NOMO-1 treated with DMSO at 0.1 percent for 48 hours (cell line): Measurements from ENCODE around the gene SLC6A20.

Experiments
- DNase-seq: peaks from one replicate; lab custom pipeline; 2025; ENCODE audit not compliant: unreplicated experiment; lab: John Stamatoyannopoulos, UW

The SLC6A20 gene

DNA sequence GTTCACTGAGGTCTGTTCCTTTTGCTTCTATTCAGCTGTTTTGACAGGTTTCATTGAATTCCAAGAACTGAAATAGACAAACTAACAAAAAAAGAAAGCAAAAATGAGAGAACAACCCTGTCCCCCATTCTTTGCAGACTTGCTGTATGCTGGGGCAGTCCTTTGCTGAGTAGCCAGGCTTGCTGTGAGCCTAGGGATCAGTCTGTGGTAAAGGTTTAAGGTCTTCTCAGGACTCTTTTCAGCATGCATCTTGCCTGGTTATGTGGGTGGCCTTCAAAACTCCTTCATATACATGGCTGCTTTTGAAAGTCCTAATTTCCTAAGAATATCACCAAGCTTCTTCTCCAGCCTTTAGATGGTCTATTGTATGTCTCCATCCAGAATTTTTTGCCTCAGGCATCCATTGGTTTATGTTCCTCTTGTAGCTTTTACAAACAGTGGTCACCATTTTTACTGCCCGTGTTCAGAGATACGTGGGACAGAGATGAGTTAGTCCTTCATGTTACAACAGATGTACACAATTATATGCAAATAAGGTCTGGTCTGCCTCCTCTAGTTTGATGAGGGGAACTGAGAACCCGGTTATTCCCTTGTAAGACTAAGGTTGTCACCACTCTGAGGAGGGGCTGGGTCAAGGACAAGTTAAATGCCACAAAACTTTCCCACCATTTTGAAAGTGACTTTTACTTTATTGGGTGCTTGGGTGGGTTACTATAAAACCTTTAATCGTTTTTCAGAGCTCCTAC is 65.8 kb downstream of the SLC6A20 start:
- no peak for DNase-seq

DNA sequence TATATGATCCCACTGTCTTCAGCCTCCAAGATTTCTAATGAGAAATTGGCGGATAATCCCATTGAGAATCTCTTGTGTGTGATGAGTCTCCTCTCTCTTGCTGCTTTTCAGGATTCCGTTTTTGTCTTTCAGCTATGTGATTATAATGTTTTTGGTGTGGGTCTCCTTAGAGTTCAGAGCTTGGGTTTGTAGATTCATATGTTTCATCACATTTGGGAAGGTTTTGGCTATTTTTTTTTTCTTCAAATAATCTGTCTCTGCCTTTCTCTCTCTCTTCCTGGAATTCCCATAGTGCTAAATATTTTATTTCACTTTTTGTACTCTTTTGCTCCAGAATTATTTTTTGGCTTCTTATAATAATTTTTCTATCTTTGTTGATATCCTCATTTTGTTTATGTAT is 66.7 kb downstream of the SLC6A20 start:
- no peak for DNase-seq

DNA sequence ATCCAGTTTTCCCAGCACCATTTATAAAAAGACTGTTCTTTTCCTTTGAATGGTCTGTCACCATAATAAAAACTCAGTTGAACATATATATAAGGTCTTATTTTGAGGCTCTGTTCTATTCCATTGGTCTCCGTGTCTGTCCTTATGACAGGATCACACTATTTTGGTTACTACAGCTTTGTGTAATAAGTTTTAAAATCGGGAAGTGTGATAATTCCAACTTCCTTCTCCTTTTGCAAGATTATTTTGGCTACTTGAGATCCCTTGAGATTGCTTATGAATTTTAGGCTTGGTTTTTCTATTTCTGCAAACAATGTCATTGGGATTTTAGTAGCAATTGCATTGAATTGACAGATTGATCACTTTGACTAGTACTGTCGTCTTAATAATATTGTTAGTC is 71.4 kb downstream of the SLC6A20 start:
- peak; percentile 35 for DNase-seq

DNA sequence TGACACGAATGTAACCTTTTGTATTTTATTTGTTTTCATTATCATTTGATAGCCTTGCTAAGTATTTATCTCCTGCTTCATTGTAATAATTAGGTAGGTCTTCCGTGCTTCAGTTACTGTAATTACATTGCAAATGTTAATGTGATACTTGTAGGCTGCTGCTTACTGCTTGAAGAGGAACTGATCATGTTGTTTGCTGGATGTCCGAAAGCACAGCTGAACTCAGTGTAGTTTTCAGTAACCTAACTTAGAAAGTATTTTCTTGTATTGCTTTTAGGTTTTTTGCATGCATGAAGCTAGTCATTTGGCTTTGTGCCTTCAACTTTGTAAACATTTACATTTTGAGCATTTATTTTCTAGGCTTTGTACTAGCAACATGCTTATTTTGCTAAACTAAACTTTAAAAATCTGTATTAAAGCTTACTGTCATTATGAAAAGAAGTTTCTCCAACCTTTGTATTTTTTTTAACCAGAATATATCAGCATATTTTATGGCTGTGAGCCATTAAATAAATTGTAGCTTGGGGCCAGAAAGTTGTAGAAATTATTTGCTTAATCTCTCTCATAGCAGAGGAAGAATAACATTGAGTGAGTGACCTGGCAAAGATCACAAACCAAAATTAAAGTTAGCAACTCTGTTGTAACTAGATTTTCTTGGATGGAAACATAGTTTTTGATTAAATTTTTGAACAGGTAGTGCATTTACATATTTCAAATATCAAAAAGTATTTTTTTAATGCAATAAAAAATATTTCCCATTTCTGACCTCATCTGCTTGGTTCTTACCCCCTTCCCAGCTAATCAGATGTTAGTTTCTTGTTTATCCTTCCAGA is 76.5 kb downstream of the SLC6A20 start:
- no peak for DNase-seq

DNA sequence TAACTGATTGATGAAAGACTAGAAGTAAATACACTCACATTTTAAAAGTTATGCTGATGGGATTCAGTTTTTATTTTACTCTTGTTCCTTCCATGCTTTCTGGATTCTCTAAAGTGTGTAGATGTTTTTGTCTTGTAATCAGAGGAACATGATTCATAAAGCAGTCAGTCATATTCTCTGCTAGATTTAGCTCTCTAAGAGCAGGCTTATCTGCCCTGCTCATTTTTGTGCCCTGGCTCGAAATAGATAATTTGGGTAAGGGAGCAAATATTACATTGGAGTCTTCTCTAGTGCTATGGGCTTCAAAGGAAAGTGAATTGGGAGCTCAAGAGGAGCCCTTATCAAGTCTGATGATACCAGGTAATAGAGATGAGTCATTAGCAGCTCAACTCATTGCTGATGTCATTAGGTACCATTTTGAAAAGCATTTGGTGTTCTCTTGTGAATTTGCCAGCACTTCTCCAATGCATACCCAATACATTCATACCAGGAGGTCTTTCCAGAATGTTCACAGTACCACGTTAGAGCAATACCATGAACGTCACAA is 79.5 kb downstream of the SLC6A20 start:
- no peak for DNase-seq

DNA sequence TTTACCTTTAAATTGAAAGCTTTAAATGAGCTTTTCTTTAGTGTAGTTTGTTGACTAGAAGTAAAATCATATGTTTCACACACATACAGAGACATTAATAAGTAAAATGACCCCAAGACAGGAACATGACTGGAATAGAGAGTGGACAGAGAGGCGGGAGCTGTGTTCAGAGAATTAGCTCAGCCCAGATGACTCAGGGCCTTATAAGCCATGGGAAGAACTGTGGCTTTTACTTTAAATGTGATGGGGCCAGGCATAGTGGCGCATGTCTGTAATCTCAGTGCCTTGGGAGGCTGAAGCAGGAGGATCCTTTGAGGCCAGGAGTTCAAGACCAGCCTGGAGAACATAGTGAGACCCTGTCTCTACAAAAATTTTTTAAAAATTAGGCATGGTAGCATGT is 80.4 kb downstream of the SLC6A20 start:
- no peak for DNase-seq

DNA sequence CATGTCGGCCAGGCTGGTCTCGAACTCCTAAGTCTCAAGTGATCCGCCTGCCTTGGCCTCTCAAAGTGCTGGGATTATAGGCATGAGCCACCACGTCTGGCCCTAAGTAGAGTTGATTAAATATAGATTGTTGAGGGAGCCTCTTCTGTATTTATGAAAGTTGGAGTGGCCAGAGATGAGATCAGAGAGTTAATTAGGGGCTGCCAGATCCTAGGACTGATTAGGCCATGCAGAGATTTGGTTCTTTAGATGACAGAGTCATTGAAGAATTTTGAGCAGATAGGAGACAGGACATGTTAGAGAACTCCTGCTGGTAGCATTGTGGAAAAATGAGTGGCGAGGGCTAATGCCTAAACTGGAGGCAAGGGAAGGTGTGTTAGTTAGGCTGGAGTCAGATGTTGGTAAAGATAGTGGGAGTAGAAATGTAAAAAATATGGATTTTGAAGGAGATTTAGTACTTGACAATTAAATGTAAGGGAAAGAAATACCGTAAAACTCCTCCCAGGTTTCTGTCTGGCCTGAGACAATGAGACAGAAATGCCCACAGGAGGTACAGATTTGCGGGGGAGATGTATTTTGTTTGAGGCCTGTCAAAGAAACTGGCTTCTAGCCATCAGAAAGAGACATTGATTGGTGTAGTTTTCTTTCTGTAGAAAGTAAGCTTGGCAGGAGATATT is 83.8 kb downstream of the SLC6A20 start:
- DNase-seq = no peak

DNA sequence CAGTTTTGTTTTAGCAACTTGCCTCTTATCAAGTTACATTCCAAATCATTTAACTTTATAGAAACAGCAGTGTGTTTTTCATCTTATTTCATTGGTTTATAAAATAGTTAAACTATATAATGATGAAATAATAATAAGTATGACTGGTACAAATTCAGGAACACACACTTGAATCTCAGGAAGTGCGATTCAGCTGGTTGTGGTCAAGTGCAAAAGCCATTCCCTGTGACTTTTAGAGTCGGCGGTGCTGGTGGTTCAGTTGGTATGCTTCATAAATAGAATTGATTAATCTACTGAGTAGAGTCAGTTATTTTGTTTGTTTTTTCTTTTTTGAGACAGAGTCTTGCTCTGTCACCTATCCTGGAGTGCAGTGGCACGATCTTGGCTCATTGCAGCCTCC is 84.4 kb downstream of the SLC6A20 start:
- DNase-seq = no peak

DNA sequence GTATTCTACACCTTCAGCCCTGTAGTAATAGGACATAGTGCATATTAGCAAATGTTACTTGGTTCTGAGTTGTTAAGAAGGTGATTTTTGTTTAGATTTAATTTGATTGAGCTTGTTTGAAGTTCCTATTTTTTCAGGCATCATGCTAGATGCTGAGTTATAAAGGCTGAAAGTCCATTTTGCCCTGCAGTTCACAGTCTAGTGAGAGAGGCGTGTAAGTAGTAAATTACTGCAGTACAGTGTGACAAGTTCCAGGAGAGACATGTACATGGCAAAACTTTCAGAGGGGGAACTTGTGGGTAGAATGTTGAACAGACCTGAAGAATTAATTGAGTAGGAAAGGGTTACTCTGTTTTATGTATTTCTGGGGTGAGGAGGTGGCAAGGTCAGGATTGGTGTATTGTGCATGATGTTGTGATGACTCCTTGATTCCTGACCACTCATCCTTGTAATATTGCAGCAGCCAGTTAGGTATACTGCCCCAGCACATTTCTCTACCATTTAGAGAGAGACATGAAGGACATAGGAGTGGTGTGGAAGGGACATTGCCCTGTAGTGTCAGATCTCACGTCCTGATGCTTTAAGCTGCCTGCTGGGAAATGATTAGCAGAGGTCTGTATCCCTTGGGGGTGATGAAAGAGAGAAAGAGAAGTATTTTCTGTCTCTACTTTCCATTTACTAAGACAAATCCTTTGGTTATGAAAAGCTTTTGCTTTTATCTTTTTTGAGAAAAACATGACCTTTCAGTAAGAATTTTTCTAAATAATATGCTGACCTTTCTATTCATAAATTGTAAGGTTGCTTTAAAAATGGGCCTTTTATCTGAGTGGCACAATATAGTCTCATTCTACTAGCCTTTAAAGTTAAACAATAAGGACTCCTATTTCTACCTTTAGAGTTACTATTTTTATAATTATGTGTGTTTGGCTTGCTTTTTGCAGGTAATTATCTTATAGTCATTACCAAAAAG is 90.2 kb downstream of the SLC6A20 start:
- DNase-seq = no peak
